IPS-NIHi11 (cell line): ENCODE measurements around the gene OR51A7.
"Not testable (repeated sequence)": the region's sequence is repeated elsewhere in the genome, so short reads cannot be mapped to it uniquely, and the experiment has no call there.

Source experiments
- DNase-seq: peaks from one replicate; pipeline ENCODE4 v3.0.0; 2012; ENCODE audit warnings: mixed read lengths, low spot score

Gene OR51A7

GRCh38 chr11:4955613-4956012, 52.0 kb downstream of the OR51A7 start, which contains the start of gene OR51A2:
TSS of gene OR51A2 (minus strand) at chr11:4955713. CDS start at chr11:4955713, 0 bp downstream.
- DNase-seq, result not testable (repeated sequence)

- no peak for DNase-seq
Observed at GRCh38 chr11:4957396-4957795, 53.8 kb downstream of the OR51A7 start.
